LNCaP clone FGC (cell line): ENCODE results near the gene SEZ6.

ENCODE experiments used
- DNase-seq: peaks from one replicate; pipeline ENCODE4 v3.0.0-alpha.2; 2011; ENCODE audit warnings: low read depth
- H3K4me3 ChIP-seq: 2 replicates; pipeline ENCODE4 v1.5.1; 2011; ENCODE audit warnings: mild to moderate bottlenecking, low read depth, low read length, control low read depth
- TF ChIP-seq, protein P1 (sequence below): IDR thresholded peaks from 2 replicates; pipeline ENCODE4 v1.5.1; 2012; ENCODE audit warnings: mild to moderate bottlenecking; ENCODE audit not compliant: control insufficient read depth, insufficient read depth; ENCODE audit errors: extremely low read depth

SEZ6 gene

DNA sequence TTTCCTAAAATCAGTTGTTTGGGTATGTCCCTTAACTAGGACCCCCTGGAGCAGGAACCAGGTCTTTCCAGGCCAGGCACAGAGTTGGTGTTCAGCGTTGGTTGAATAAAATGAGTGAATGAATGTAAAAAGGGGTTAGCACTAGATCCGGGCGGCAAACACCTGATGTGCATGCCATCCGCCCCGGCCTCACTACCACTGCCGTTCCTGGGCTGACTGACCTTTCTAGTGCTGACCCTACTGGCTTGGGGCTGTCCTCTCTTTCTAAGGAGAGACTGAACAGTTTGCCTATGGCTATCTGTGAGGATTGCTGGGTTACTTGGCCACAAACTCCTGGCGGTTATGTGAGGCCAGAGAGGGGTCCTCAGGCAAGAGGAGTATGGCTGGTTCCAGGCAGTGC lies 44.4 kb downstream of the SEZ6 start:
- TF ChIP-seq, protein P1, sequence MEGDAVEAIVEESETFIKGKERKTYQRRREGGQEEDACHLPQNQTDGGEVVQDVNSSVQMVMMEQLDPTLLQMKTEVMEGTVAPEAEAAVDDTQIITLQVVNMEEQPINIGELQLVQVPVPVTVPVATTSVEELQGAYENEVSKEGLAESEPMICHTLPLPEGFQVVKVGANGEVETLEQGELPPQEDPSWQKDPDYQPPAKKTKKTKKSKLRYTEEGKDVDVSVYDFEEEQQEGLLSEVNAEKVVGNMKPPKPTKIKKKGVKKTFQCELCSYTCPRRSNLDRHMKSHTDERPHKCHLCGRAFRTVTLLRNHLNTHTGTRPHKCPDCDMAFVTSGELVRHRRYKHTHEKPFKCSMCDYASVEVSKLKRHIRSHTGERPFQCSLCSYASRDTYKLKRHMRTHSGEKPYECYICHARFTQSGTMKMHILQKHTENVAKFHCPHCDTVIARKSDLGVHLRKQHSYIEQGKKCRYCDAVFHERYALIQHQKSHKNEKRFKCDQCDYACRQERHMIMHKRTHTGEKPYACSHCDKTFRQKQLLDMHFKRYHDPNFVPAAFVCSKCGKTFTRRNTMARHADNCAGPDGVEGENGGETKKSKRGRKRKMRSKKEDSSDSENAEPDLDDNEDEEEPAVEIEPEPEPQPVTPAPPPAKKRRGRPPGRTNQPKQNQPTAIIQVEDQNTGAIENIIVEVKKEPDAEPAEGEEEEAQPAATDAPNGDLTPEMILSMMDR: no peak
- no peak for DNase-seq

DNA sequence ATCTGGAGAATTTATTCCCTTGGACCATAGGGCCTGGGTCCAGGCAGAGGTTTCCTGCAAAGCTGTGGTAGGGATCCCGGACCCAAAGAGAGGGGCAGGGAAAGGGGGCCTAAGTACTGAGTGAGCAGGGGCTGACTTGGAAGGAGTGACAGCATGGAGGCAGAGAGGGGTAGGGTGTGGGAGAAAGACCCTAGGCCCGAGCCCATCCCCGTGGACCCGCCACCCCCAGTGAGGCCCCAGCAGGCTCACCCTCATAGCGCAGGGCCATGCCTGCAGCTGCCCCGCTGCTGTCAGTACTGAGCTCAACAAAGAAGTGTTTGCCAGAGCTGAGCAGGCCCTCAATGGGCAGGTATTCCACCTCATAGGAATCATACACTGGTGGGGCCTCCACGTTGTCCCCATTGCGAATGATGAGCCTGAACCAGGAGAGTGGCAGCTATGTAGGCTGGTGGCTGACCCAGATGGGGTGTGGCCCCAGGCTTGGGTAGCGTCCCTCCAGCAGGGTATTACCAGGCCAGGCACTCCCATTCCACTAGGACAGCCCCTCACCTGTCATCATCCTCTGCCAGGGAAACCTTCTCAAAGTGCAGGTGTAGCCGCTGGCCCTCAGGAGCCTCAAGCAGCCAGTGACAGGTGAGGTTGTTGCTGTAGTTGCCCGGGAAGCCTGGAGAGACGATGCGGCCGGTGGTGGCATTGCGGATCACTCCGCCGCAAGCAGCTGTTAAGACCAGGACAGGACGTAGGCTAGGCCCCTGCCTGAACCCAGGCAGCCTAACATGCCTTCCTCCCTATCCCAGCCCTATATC lies 45.4 kb downstream of the SEZ6 start:
- no peak for DNase-seq
- TF ChIP-seq, protein P1: no peak
- H3K4me3 ChIP-seq: no peak overlapping the region

More for the DNA sequence above, 44.4 kb downstream of the SEZ6 start:
- no peak overlapping the region for H3K4me3 ChIP-seq

DNA sequence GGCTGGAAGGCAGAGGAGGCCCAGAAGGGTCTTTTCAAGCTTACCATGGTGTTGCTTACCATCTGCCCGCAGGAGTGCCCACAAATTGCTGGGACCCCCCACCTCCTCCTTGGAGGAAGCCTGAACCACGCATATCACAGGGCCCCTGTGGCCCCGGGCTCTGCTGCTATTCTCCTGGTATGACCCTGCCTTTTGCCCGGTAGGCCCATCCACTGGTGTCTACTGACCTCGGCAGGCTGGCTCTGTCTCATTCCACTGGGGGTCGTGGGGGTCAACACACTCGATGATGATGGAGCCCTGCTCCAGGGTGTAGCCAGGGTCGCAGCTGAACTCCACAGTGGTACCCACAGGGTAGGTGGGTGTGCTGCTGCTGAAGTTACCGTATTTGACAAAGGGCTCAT lies 46.4 kb downstream of the SEZ6 start:
- DNase-seq: no peak
- TF ChIP-seq, protein P1: no peak
- no peak overlapping the region for H3K4me3 ChIP-seq

DNA sequence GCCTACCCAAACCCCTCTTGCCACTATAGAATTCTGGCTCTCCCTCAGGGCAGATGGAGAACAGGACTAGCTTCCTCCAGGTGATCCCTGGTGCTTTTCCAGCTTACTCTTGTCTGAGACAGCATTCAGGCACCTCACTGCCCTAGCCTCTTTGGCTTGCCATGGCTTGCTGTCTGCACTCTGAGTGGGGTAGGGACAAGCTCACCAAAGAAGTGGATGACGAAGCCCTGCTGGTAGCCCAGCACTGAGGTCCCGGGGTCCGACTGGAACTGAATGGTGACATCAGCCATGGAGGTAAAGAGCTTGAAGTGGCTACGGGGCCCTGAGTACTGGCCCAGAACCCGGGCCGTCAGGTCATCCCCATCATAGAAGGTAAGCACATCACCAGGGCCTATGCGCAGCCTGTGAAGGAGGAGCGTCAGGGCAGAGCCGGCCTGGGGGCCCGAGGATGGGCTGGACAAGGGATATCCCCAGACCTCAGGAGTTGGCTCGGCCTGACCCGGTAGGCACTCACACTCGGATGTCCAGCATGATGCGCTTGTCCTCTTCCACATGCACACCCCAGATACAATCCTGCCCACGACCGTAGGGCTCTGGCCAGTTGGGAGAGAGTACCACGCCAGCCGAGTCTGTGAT lies 46.9 kb downstream of the SEZ6 start:
- TF ChIP-seq, protein P1: no peak
- no peak for DNase-seq
- H3K4me3 ChIP-seq: no peak overlapping the region

DNA sequence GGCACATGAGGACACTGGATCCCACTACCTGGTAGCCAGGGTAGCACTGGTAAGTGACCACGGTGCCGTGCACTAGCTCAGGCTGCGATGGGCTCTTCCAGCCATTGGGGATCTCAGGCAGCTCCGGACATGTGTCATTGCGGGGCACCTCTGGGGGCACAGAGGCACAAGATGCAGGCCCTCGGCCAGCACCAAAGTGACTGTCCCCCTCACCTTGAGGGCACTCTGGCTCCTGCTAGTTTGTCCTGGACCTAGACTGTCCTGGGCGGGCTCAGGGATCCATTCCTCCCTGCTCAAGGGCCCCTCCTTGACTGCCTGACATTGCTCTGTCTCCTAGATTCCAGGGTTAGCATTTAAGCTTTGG lies 47.9 kb downstream of the SEZ6 start:
- TF ChIP-seq, protein P1: no peak
- no peak for DNase-seq
- H3K4me3 ChIP-seq: no peak overlapping the region

DNA sequence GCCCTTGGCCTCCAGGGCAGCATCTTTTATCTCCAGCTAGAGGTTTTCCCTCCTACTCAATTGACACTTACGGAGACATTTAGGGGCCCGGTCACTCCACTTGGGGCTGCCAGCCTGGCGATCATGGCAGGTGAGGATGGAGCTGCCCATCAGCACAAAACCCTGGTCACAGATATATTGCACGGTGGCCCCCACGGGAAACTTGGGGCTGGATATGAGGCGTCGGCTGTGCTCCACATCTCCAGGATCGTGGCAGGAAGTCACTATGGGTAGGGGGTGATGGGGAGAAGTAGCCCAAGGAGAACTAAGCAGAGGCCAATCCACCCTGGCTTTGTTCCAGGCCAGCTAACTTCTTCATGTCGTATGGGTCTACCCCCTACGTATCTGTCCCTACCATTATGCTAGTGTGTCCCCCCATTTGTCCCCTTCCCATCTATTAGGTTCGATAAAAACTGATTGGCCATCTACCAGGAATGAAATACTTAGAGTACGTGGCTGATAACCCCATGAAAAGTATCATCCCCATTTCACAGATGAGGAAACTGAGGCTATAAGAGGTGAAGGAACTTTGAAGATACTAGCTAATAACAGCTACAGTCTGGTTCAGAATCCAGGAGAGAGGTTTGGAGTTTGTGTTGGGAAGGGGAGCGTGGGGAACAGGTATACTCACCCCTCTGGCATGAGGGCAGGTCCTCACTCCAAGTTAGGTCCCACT lies 48.4 kb downstream of the SEZ6 start:
- TF ChIP-seq, protein P1: no peak
- H3K4me3 ChIP-seq: no peak overlapping the region
- no peak for DNase-seq
